ENCODE results near the gene TNFAIP1. TPM values are rescaled to one million over a fixed set of nuclear protein-coding genes. Genes with fewer than 3 reads are reported as not detected.

TNFAIP1 gene
- total RNA-seq, 1 experiment from 2014 or later = 33.4 TPM

DNA sequence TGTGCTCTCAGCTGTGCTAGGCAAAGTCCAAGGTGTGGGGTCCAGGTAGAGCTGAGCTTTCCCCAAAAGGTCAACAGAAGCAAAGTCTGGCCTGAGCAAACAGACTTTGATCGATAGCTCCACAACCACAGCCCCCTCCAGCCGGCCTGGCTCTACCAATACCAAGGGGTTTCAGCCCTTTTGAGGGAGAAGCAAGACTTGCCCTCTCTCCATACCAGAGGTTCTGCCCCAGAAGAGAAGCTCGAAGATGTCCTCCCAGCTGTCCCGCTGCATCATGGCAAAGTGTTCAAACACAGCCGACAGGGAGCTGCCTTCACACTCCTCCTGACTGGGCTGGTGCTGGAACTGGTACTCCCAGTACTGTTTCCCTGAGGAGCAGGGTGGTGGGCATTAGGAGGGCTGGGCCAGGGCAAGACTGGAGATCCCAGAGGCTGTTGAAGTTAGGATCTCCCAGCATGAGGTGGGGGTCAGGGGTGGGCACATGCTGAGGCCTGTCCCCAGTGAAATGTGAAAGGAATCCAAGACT is 32.8 kb downstream of the TNFAIP1 start:
- ChIA-PET CTCF (no interaction called here), RAD21 (ENCODE audit: low non-redundant PET in 1 of 2, low total read pairs in 2 of 2, uncharacterized antibody in 2 of 2, unreplicated experiment in 2 of 2) (no interaction called here), POLR2A (interaction anchor here (1.0 kb wide), 1 partner anchor 11 kb away, joined by 3 read pairs; the partner anchor contains the start of gene POLDIP2)
- TF ChIP-seq SRF (IDR thresholded peaks at IDR 0.05; ENCODE audit: low read depth) (no peak), EGR1 (IDR thresholded peaks at IDR 0.05; ENCODE audit: low read depth) (no peak)
- TF ChIP-seq, protein P1, sequence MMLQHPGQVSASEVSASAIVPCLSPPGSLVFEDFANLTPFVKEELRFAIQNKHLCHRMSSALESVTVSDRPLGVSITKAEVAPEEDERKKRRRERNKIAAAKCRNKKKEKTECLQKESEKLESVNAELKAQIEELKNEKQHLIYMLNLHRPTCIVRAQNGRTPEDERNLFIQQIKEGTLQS (IDR thresholded peaks at IDR 0.05) = no peak
- TF ChIP-seq, protein P2, sequence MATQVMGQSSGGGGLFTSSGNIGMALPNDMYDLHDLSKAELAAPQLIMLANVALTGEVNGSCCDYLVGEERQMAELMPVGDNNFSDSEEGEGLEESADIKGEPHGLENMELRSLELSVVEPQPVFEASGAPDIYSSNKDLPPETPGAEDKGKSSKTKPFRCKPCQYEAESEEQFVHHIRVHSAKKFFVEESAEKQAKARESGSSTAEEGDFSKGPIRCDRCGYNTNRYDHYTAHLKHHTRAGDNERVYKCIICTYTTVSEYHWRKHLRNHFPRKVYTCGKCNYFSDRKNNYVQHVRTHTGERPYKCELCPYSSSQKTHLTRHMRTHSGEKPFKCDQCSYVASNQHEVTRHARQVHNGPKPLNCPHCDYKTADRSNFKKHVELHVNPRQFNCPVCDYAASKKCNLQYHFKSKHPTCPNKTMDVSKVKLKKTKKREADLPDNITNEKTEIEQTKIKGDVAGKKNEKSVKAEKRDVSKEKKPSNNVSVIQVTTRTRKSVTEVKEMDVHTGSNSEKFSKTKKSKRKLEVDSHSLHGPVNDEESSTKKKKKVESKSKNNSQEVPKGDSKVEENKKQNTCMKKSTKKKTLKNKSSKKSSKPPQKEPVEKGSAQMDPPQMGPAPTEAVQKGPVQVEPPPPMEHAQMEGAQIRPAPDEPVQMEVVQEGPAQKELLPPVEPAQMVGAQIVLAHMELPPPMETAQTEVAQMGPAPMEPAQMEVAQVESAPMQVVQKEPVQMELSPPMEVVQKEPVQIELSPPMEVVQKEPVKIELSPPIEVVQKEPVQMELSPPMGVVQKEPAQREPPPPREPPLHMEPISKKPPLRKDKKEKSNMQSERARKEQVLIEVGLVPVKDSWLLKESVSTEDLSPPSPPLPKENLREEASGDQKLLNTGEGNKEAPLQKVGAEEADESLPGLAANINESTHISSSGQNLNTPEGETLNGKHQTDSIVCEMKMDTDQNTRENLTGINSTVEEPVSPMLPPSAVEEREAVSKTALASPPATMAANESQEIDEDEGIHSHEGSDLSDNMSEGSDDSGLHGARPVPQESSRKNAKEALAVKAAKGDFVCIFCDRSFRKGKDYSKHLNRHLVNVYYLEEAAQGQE (IDR thresholded peaks at IDR 0.05; ENCODE audit: low read depth) = no peak
- BruUV-seq (replicated peaks) = no TSS peak
- H4K20me1 ChIP-seq (ENCODE audit: insufficient read depth) = no peaks in the 10 kb centered on the region
- no peaks in the 10 kb centered on the region for H3K9me3 ChIP-seq (ENCODE audit: control insufficient read depth in 1 of 2, insufficient read depth in 1 of 2, low read depth in 1 of 2, low read length in 2 of 2)
- ATAC-seq (no peak), DNase-seq (ENCODE audit: low read depth, low spot score) (no peak)
- no peak overlapping the region for H3K4me2 ChIP-seq (ENCODE audit: low read length)
- no peak overlapping the region for H2AFZ ChIP-seq (ENCODE audit: low read depth, low read length, poor library complexity, severe bottlenecking)
- H3K36me3 ChIP-seq (ENCODE audit: control insufficient read depth in 1 of 2, insufficient read depth in 2 of 2, low read length in 2 of 2) = no peaks in the 10 kb centered on the region
- H3K4me1 ChIP-seq (ENCODE audit: control insufficient read depth in 1 of 2, insufficient read depth in 2 of 2, low read length in 2 of 2) = peaks cover 11 to 20% of the 10 kb centered on the region in 2 experiments; a peak in 3 of 4 replicates
- intact Hi-C loops (cut with micrococcal nuclease) = no loop called here
- H3K27ac ChIP-seq (ENCODE audit: low read depth, low read length) = no peak overlapping the region
- H3K4me3 ChIP-seq (replicated peaks in 1 of 2; ENCODE audit: low read depth in 1 of 2, low read length in 2 of 2) = no peak overlapping the region
- no peaks in the 10 kb centered on the region for H3K9me2 ChIP-seq (ENCODE audit: insufficient read depth)
- no peaks in the 10 kb centered on the region for H3K27me3 ChIP-seq (ENCODE audit: insufficient read depth, low read length)
- H3K79me2 ChIP-seq (ENCODE audit: insufficient read depth, low read length) = no peaks in the 10 kb centered on the region
- H3K9ac ChIP-seq (ENCODE audit: low read length) = no peak overlapping the region

All from HCT116 (cell line).